ENCODE results near the gene NDFIP2. TPM values are rescaled to one million over a fixed set of nuclear protein-coding genes. Genes with fewer than 3 reads are reported as not detected.

NDFIP2 gene
- total RNA-seq, 1 donor from 2014 or later = 34.1 TPM

- Histone ChIP-seq H3K27ac (no peak overlapping the region), H3K9me3 (no peaks in the 10 kb centered on the region), H3K27me3 (no peaks in the 10 kb centered on the region), H3K4me3 (no peak overlapping the region), H3K36me3 (no peaks in the 10 kb centered on the region), H3K4me1 (no peaks in the 10 kb centered on the region)
- ATAC-seq (no peak), DNase-seq (no peak)
- TF ChIP-seq, protein P1, sequence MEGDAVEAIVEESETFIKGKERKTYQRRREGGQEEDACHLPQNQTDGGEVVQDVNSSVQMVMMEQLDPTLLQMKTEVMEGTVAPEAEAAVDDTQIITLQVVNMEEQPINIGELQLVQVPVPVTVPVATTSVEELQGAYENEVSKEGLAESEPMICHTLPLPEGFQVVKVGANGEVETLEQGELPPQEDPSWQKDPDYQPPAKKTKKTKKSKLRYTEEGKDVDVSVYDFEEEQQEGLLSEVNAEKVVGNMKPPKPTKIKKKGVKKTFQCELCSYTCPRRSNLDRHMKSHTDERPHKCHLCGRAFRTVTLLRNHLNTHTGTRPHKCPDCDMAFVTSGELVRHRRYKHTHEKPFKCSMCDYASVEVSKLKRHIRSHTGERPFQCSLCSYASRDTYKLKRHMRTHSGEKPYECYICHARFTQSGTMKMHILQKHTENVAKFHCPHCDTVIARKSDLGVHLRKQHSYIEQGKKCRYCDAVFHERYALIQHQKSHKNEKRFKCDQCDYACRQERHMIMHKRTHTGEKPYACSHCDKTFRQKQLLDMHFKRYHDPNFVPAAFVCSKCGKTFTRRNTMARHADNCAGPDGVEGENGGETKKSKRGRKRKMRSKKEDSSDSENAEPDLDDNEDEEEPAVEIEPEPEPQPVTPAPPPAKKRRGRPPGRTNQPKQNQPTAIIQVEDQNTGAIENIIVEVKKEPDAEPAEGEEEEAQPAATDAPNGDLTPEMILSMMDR (IDR thresholded peaks at IDR 0.05) = no peak
- intact Hi-C loops (cut with DNase I) = no loop called here
Measured at GRCh38 chr13:79439275-79439674, 41.7 kb upstream of the NDFIP2 start.

DNA sequence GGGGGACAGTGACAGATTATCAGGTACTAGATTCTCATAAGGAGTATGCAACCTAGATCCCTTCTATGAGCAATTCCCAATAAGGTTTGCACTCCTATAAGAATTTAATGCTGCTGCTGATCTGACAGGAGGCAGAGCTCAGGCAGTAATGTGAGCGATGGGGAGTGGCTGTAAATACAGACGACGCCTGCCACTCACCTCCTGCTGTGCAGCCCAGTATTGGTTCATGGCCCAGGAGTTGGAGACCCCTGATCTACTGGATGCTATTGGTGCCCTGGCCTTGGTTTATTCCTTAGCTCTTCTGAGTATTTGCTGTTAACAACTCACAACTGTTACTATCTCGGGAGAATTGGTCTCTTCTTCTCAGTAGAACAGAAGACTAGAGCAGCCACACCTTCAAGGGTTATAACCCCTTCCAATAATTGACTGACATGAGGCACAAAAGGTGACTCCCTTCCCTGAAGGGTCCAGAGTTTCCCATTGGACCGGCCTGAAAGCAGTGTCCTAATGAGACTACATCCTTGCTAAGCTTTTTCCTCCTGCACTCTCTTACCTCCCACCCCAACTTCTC lies 39.9 kb upstream of the NDFIP2 start:
- H3K4me3 ChIP-seq = no peak overlapping the region
- no peaks in the 10 kb centered on the region for H3K36me3 ChIP-seq
- DNase-seq (no peak), ATAC-seq (no peak)
- H3K9me3 ChIP-seq = no peaks in the 10 kb centered on the region
- H3K27me3 ChIP-seq = no peaks in the 10 kb centered on the region
- intact Hi-C loops (cut with DNase I) = no loop called here
- H3K4me1 ChIP-seq = no peaks in the 10 kb centered on the region
- no peak overlapping the region for H3K27ac ChIP-seq
- TF ChIP-seq, protein P1 (IDR thresholded peaks at IDR 0.05) = no peak

DNA sequence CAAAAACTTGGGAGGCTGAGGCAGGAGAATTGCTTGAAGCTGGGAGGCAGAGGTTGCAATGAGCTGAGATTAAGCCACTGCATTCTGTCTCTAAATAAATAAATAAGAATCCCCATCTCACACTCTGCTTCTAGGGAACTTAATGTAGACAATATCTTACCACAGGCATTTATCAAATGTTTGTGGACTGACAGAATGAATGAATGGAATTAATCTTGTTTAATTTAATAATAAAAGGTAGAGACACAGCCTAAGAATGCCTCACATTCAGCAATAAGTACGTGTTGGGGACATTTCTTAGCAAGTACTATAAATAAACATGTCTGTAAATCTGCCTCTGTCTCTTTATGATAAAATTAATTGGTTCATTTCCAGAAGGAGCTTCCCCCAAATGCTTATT lies 38.7 kb upstream of the NDFIP2 start:
- DNase-seq (no peak), ATAC-seq (no peak)
- Histone ChIP-seq H3K9me3 (no peaks in the 10 kb centered on the region), H3K27me3 (no peaks in the 10 kb centered on the region), H3K36me3 (no peaks in the 10 kb centered on the region), H3K27ac (no peak overlapping the region), H3K4me3 (no peak overlapping the region), H3K4me1 (no peaks in the 10 kb centered on the region)
- intact Hi-C loops (cut with DNase I) = no loop called here
- TF ChIP-seq, protein P1 (IDR thresholded peaks at IDR 0.05) = no peak

- no peak for ATAC-seq
- intact Hi-C loops (cut with DNase I) = no loop called here
Measured at GRCh38 chr13:79442706-79443105, 38.2 kb upstream of the NDFIP2 start.

GRCh38 chr13:79445968-79446645 lies 34.8 kb upstream of the NDFIP2 start:
- DNase-seq (no peak), ATAC-seq (no peak)
- TF ChIP-seq, protein P1 (IDR thresholded peaks at IDR 0.05) = no peak
- no peaks in the 10 kb centered on the region for H3K9me3 ChIP-seq
- H3K4me1 ChIP-seq = no peaks in the 10 kb centered on the region
- no peaks in the 10 kb centered on the region for H3K27me3 ChIP-seq
- H3K4me3 ChIP-seq = no peak overlapping the region
- no peaks in the 10 kb centered on the region for H3K36me3 ChIP-seq
- H3K27ac ChIP-seq = no peak overlapping the region
- intact Hi-C loops (cut with DNase I) = no loop called here

More at GRCh38 chr13:79442706-79443105, 38.2 kb upstream of the NDFIP2 start:
- H3K36me3 ChIP-seq = no peaks in the 10 kb centered on the region
- H3K4me1 ChIP-seq = no peaks in the 10 kb centered on the region
- DNase-seq = no peak
- TF ChIP-seq, protein P1 (IDR thresholded peaks at IDR 0.05) = no peak
- no peaks in the 10 kb centered on the region for H3K9me3 ChIP-seq
- no peaks in the 10 kb centered on the region for H3K27me3 ChIP-seq
- no peak overlapping the region for H3K27ac ChIP-seq
- H3K4me3 ChIP-seq = no peak overlapping the region

Measured in upper lobe of right lung (tissue), 1 donor.